ENCODE results near the gene TTC39C. TPM values are rescaled to one million over a fixed set of nuclear protein-coding genes. Genes with fewer than 3 reads are reported as not detected.

TTC39C gene
- total and polyA plus RNA-seq, 2 donors (not counting 3 experiments of a cell fraction or from before 2014, with no cell fraction given) = 0.61 to 6.2 TPM

- Histone ChIP-seq H3K9me1 (replicated peaks; ENCODE audit: control insufficient read depth, extremely low read depth, insufficient read depth, low read length) (no peaks in the 10 kb centered on the region), H3K9me3 (replicated peaks; ENCODE audit: control insufficient read depth, insufficient read depth, low read length) (no peaks in the 10 kb centered on the region), H2AFZ (ENCODE audit: low read depth, low read length) (no peak overlapping the region), H3K9ac (replicated peaks; ENCODE audit: extremely low read depth, insufficient read depth, low read length) (no peak overlapping the region), H3K4me3 (replicated peaks in 1 of 3; ENCODE audit: insufficient read depth in 1 of 3, low read depth in 1 of 3, low read length in 3 of 3) (no peak overlapping the region), H3K27me3 (ENCODE audit: control insufficient read depth in 2 of 2, insufficient read depth in 2 of 2, low read length in 2 of 2) (no peaks in the 10 kb centered on the region), H3K79me2 (ENCODE audit: control insufficient read depth, insufficient read depth, low read length) (no peaks in the 10 kb centered on the region), H3K36me3 (ENCODE audit: control insufficient read depth in 2 of 2, extremely low read depth in 1 of 2, insufficient read depth in 2 of 2, low read length in 2 of 2) (no peaks in the 10 kb centered on the region), H3K27ac (ENCODE audit: insufficient read depth, low read depth, low read length) (no peak overlapping the region), H4K20me1 (replicated peaks; ENCODE audit: control insufficient read depth, extremely low read depth, insufficient read depth, low read length) (no peaks in the 10 kb centered on the region), H3K4me1 (ENCODE audit: control insufficient read depth, extremely low read depth, insufficient read depth, low read length) (no peaks in the 10 kb centered on the region), H3K4me2 (ENCODE audit: insufficient read depth, low read length) (no peak overlapping the region)
- DNase-seq (ENCODE audit: low read depth, low spot score) (no peak), FAIRE-seq (no peak)
- TF ChIP-seq CTCF (IDR thresholded peaks at IDR 0.05; ENCODE audit: extremely low read depth in 1 of 2, insufficient read depth in 1 of 2, low read depth in 1 of 2, low read length in 2 of 2) (no peak), MAX (IDR thresholded peaks at IDR 0.05; ENCODE audit: insufficient read depth, insufficient read length) (no peak), FOS (IDR thresholded peaks at IDR 0.05; ENCODE audit: borderline replicate concordance, insufficient read depth, low read length) (no peak), MYC (IDR thresholded peaks at IDR 0.05; ENCODE audit: low read depth, low read length) (no peak), POLR2AphosphoS5 (IDR thresholded peaks at IDR 0.05; ENCODE audit: insufficient read depth, low read depth, low read length) (no peak), GATA2 (IDR thresholded peaks at IDR 0.05; ENCODE audit: insufficient read depth, insufficient read length, low read depth, low read length) (no peak), EZH2 (IDR thresholded peaks at IDR 0.05; ENCODE audit: borderline replicate concordance, low read depth, low read length, severe bottlenecking) (no peak), POLR2A (IDR thresholded peaks at IDR 0.05; ENCODE audit: low read depth, low read length) (no peak), JUN (IDR thresholded peaks at IDR 0.05; ENCODE audit: borderline replicate concordance, insufficient read depth, insufficient read length, low read depth) (no peak)
- POLR2A ChIA-PET = interaction anchor here (0.6 kb wide), 1 partner anchor 37 kb away, joined by 3 read pairs; no protein-coding TSS in a partner anchor
- no TSS peak for BruUV-seq (replicated peaks)
- intact Hi-C loops (cut with micrococcal nuclease) (no loop called here), dilution Hi-C loops (cut with MboI; ENCODE audit: extremely low pct_ligation_motif_present, low sequenced_read_pairs) (no loop called here)
- CTCF ChIA-PET = interaction anchor here (6.0 kb wide), 1 partner anchor 314 kb away, joined by 276 read pairs; no protein-coding TSS in a partner anchor
These were observed 159.4 kb downstream of the TTC39C start for GRCh38 chr18:24173997-24174396.
